Measurements from ENCODE around the gene UBE2QL1.
"Not testable (repeated sequence)": the region's sequence is repeated elsewhere in the genome, so short reads cannot be mapped to it uniquely, and the experiment has no call there.

The UBE2QL1 gene

GRCh38 chr5:6501701-6502100, 53.0 kb downstream of the UBE2QL1 start:
- no peak for DNase-seq

DNA sequence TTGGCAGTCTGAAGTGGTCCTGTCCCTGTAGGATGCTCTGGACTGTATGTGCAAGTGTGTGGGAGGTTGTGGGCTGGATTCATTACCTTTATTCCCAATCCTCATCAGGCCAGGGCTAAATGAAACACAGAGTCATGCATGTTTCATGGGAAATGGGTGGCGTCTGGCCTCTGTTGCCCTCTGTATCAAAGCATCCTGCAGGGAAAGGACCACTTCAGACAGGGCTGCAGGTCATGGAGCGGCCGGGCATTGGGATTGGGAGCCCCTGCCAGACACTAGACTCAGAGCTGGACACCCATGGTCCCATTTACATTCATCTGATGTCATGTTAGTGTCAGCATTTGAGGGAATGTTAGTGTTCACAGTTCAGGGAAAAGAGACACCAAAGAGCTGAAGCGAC, 53.8 kb downstream of the UBE2QL1 start:
- DNase-seq = no peak

DNA sequence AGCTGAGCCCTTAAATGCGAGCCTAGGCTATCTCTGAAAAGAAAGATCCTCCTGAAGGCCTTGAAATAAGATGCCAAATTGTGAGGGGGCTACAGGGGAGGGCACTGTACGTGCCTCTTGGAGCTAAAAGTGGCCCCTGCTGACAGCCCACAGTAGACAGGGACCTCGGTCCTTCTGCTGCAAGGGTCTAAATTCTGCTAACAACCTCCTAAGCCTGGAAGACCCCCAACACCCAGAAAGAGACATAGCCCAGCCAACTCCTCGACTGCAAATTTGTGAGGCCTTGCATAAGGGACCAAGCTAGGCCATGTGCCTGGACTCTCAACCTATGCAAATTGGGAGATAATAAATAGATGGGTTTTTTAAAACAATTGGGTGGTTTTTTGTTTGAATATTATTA, 54.7 kb downstream of the UBE2QL1 start:
- DNase-seq = no peak

DNA sequence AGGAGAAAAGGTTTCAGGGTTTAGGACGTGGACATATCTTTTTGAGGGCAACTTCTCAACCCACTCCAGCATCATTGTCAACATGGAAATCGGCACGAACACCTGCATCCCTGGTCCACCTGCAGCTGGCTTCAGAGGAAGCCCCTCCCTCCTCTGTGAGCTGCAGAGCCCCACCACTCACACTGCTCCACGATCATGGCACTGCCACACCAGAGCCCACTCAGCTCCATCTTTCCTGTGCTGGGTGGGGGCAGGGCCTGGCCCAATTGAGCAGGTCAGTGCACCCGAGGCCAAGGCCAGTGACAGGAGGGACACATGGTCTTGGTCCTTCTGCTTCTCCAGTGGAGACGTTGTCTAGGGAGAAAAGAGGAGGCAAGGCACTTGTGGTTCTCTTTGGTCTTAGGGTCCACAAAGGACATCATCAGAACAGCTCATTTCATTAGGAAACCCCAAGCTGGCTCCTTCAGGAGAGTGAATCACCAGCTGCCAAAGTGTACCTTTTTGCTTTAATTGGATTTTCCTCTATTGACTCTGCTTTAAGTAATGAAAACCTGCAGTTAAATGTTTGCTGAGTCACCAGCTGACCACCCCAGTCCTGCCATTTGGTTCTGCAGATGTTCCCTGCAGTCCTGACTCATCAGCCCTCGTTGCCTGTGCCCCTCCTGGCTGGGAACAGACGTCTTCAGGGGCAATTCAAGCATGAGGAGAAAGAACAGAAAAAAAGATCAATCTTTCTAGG, 56.2 kb downstream of the UBE2QL1 start:
- no peak for DNase-seq

DNA sequence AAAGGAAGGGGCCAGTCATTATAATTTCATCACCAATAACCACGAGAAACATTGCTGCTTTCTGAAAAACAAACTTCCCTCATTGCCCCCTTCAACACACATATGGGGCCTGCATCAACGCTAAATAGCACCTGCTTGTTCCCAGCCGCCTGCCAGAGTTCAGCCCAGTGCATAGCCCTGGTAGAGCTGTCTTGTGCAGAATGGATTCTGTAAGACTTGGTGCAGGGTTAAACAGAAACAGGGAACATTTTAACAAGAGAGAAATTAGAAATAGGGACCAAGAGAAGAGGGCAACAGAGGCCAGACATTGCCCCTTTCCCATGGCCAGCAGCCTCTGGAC, 56.7 kb downstream of the UBE2QL1 start:
- no peak for DNase-seq

GRCh38 chr5:6505783-6506557, 57.3 kb downstream of the UBE2QL1 start:
- no peak for DNase-seq

DNA sequence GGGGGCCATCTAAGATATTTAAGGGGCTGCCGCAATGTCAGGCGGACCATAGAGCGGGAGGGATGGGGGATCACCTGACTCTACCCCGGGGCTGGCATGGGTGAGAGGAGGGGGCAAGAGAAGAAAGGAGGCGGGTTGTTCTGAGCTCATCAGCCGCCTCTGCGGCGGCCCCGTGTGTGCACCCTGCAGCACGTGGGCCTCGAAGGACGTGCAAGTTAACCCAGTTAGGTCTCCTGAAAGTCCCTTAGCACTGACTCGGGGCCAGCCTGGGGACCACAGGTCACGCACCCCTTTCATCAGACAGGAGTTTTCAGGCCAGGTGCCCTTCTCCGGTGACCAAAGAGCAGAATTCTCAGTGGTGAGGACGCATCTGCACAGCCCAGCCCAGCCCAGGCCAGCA, 58.0 kb downstream of the UBE2QL1 start:
- no peak for DNase-seq

- no peak for DNase-seq
Observed at GRCh38 chr5:6508931-6509330, 60.3 kb downstream of the UBE2QL1 start.

DNA sequence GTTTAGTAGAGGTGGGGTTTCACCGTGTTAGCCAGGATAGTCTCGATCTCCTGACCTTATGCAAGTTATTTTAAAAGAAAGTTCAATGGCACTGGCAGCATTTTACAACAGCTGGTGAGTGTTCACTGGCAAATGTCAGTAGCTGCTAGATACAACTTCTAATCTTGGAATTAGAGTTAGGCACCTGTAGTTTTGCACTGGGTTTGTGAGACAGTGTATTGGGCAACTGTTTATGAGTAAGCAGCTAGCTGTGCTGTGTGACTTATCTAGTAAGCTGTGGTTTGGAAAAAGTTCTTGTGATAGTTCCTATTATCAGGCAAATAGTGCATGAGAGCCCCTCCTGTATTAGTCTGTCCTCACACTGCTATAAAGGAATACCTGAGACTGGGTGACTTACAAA, 61.5 kb downstream of the UBE2QL1 start:
- DNase-seq = no peak

GRCh38 chr5:6510973-6511372, 62.3 kb downstream of the UBE2QL1 start:
- no peak for DNase-seq

- DNase-seq = not testable (repeated sequence)
Observed at GRCh38 chr5:6515812-6516211, 67.2 kb downstream of the UBE2QL1 start.

GRCh38 chr5:6516823-6517222, 68.2 kb downstream of the UBE2QL1 start:
- DNase-seq = no peak

GRCh38 chr5:6517510-6517909, 68.9 kb downstream of the UBE2QL1 start:
- DNase-seq = no peak

DNA sequence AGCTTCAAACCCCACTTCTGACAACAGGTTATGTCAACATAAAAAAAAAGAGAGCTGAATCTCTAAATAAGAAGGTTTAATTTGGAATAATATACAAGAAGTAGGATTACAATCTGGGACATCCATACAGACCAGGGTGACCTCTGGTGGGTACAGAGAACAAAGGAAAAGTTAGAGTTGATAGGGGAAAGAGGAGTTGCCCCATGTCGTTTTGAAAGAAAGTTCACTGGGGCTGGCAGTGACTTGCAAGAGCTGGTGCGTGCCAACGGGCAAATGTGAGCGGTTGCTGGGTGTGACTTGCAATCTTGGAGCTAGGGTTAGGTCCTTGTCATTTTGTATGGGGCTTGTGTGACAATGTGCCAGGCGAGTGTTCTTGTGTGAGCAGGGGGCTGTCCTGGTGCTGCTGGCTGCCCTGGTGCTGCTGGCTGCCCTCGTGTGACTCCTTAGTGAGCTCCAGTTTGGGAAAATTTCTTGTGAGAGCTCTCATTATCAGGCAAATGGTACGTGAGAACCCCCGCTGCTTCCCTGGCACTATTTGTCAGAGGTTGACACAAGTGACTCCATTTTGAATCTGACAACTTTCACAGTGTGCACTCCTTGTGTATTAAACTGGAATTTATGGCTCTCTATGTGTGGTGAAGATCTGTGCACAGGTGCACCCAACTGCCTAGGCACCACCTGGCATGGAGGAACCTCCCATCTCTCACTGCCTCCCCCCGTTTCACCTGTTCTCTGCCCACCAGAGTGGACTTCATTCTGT, 69.8 kb downstream of the UBE2QL1 start:
- no peak for DNase-seq

DNA sequence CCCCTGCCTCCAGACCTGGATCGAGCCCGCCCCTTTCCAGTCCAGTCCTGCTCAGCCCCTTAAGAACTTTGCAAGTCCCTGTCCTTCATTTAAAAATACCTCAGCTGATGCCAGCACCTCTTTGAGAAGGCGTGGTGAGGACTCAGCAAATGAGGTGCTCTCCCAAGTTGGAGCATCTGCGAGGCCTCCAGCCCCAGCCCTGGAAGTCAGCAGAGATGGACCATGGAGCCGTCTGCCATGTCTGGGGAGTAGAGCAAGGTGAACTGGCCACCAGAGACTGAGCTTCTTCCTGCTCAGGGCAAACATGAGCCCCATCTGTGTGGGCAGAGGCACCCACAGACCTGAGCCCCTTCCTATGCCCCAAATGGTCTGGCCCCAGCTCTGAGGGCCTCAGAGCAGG, 71.5 kb downstream of the UBE2QL1 start:
- no peak for DNase-seq

DNA sequence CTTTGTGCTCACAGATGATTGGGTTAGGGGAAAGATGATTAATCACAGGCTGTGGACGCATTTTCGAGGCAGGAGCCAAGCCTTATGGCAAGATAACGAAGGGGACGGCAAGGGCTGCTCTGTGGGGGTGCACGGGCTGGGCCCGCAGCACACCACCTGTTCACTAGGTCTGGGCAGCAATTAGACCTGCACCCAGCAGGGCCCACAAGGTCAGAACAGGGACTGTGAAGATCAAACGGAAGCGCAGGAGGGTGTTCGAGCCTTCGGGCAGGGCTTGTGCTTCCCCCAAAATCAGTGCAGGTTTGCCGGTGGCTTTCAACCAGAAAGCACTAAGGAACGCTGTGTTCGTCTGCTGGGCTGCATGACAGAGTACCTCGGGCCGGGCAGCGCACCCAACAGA, 73.7 kb downstream of the UBE2QL1 start:
- DNase-seq = no peak

DNA sequence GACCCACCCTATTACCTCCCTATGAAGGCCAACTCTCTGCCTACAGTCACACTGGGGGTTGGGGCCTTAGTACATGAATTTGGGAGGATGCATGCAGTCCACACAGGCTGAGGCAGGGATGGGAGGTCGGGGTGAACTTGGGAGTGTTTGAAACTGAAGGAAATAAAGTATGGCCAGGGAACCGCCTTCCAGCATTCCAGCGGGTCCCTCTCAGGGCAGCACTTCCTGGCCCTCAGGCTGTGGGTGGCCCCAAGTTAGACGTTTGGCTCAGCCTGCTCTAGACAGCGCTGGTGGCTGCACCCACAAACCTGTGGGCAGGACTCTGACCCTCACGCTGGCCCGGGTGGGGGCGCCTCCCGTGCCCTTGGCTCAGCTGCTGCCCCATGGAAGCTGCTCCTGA, 74.3 kb downstream of the UBE2QL1 start:
- DNase-seq = no peak

GRCh38 chr5:6525422-6525821, 76.8 kb downstream of the UBE2QL1 start:
- no peak for DNase-seq

GRCh38 chr5:6525910-6526309, 77.3 kb downstream of the UBE2QL1 start:
- no peak for DNase-seq

DNA sequence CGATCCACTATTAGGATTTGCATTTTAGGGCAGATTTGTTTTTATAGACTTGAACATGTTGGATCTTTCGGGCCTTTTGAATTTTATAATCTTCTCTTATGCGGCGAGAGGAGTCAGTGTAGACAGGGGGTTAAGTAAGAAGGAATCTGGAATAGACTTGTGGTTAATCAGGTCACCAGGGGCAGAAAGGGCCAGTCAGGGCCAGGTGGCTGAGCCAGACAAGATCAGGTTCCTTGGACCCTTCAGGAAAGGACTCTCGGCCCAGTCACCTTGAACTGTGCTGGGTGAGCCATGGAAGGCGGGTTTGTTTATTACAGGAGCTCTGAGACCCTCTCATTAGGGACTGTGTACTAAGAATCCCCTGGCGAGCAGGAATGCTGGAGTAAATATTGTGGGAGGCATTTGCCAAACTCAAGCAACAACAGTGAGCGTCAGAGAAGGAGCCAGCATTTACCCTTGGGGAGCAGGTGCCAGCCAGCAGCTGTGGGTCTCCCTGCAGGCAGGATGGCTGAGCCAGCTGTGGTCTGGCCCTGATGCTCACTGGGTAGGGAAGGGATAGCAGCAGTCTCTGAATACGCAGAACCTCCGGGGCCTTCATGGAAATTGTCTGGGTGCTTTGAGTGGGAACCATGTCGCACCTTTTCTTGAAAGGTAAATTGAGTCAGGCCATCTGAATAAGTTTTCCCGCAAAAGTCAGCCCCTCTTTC, 79.2 kb downstream of the UBE2QL1 start:
- DNase-seq = no peak

DNA sequence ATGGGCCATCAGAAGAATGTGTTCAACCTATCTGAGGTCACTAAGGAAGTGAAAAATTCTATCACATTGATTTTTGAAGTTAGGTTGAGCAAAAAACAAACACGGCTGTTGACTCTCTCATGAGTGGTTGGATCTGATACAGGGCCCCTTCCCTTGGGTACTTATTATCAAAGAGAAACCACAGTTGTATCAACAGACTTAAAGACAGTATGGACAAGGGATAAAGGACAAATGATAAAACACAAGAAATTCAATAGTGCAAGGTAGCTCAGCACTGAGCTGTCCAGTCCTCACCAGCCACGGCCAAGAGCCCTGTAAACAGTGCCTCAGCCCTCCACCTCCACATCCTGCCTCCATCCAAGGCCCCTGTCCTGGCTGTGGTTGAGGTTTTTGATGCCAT, 86.9 kb downstream of the UBE2QL1 start:
- no peak for DNase-seq

- DNase-seq = no peak
Observed at GRCh38 chr5:6539060-6539459, 90.4 kb downstream of the UBE2QL1 start.

GRCh38 chr5:6540111-6540827, 91.6 kb downstream of the UBE2QL1 start:
- DNase-seq = no peak
